GM21576 (cell line): ENCODE measurements around the gene TRAP1.
A peak's percentile ranks its signal among the peaks of the same experiment; 100 is the strongest.

ENCODE experiments used
- ATAC-seq: cut with Tn5 transposase; IDR thresholded peaks from one replicate; pipeline ENCODE4 v1.9.1; 2021; ENCODE audit warnings: mild to moderate bottlenecking, moderate library complexity; ENCODE audit not compliant: unreplicated experiment

TRAP1 gene

GRCh38 chr16:3737181-3737580, 19.9 kb upstream of the TRAP1 start:
- no peak for ATAC-seq

DNA sequence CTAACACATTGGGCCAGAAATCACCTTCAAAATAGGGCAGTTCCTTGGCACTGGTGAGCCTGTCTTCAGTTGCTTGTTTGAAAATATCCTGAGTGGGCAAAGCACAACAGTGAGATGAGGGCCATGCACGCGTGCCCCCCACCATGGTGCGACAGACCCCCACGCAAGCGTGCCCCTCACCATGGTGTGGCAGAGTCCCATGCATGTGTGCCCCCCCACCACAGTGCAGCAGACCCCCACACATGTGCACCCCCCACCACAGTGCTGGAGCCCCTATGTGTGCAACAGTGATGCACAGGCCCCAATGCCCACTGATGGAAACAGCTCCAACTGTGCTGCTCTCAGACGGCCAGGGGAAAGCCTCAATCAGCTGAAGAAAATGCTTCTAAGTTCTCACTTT, 18.8 kb upstream of the TRAP1 start:
- ATAC-seq: no peak

DNA sequence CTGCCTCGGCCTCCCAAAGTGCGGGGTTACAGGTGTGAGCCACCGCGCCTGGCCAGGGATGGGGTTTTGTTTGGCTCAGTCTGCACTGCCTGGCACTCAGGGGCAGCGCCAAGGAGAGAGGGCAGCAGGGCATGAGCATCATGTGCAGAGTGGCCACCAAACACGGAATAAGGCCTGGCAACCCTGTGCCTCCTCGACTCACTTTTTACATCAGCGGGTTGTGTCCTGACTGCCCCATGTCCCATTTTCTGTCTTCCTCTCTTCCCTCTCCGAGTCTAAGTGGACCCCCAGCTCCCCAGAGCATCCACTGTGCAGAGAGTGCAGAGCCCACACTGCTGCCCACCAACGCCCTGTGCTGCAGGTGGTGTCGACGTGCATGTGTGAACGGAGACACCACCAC, 18.2 kb upstream of the TRAP1 start:
- no peak for ATAC-seq

- no peak for ATAC-seq
These were observed 17.5 kb upstream of the TRAP1 start for GRCh38 chr16:3734758-3735221.

GRCh38 chr16:3734084-3734757, 16.9 kb upstream of the TRAP1 start:
- no peak for ATAC-seq

DNA sequence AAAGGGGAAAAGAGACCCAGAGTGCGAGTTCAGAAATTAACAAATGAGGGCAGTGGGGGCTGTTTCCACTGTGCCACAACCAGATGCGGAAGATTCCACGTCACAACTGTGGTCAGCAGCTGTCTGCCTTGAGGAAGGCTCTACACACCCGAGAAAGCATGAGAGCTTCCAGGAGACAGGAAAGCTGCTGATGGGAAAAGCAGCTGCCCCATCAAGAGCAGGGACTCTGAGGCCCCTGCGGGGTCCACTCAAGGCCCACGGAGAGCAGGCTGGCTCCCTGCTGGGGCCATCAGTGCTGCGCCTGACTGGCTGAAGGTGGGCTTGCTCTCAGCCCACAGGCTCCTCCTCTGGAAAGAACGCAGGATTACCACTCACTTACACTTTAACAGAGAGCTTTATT, 14.8 kb upstream of the TRAP1 start:
- ATAC-seq: no peak

- no peak for ATAC-seq
These were observed 14.0 kb upstream of the TRAP1 start for GRCh38 chr16:3731126-3731935.

DNA sequence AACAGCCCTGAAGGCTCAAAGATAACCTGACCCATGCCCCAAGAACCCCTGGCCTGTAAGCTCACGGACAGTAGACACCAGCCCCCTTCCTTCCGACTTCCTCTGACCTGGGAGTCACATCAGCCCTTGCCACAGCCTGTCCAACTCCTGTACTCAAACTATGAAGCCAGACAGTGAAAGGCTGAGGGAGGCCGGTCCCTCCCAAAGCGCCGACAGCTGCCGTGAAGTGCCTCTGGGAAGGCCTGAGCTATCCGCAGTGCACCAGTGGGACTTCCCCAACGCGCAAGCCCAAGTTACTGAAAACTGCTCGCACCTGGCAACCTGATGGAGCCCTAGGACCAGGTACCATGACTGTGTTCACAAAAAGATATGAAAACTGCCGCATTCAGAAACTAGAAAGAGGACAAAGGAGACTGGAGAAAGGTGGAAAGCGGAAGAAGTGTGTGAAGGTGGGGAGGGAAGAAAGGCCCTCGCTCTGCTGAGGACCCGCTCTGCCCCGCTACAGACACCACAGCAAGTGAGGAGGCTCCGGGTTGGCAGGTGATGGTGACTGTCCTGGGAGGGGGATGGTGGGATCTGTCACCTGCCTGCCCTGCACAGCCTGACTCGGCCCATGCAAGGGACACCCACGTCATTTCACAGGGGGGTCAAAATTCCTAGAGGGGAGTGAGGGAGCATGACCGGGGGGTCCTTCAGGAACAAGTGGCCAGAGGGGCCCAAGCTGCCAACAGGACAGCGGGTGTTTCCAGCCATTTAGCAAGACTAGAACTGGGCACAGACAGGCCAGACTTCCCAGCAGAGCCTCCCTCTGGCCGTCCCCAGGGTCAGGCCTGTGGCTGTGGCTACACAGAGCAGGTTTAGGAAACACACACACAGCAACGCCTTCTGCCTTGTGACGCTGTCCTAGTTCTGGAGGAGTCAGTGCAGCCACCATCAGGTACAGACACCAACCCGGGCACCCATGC, 13.1 kb upstream of the TRAP1 start:
- ATAC-seq: no peak

GRCh38 chr16:3729161-3730112, 12.1 kb upstream of the TRAP1 start:
- no peak for ATAC-seq

- ATAC-seq: no peak
These were observed 11.3 kb upstream of the TRAP1 start for GRCh38 chr16:3728424-3729160.

- ATAC-seq: no peak
These were observed 10.6 kb upstream of the TRAP1 start for GRCh38 chr16:3727806-3728381.

- ATAC-seq: no peak
These were observed 8.8 kb upstream of the TRAP1 start for GRCh38 chr16:3726021-3726687.

DNA sequence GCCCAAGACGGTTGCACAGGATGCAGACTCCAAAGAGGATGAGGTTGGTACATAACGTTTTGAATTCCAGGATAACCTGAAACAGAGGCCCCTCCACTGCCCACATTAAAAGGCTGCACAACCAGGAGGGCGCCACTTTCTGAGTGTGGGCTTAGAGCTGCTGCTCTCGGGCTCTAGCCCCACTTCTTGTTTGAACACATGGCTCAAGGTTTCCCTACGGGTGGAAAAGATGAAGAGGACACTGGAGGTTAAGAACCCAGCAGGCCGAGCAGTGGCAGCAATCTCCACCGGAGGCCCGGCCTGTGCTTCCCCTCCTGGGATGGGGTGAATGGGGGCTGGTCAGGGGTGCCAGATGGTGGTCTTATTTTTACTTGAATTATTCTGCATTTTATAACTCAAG, 8.0 kb upstream of the TRAP1 start:
- no peak for ATAC-seq

- ATAC-seq: no peak
These were observed 5.2 kb upstream of the TRAP1 start for GRCh38 chr16:3722508-3722907.

DNA sequence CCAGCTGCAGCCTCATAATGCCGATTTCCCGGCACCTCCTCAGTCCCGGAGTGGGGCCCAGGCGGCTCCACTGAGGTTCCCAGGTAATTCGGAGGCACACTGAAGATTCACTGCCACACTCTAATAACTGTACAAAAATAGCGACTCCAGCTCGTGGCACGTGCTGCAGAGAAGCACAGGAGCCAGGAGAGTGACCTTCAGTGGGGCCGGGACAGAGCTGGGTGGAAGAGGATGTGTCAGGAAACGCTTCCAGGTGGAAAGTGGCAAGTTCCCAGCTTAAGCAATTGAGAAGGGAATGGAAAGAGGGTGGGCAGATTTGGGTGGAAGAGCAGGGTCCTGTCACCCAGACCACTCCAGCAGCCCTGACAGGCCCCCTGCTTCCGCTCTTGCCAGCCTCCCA, 3.1 kb upstream of the TRAP1 start:
- ATAC-seq: no peak

DNA sequence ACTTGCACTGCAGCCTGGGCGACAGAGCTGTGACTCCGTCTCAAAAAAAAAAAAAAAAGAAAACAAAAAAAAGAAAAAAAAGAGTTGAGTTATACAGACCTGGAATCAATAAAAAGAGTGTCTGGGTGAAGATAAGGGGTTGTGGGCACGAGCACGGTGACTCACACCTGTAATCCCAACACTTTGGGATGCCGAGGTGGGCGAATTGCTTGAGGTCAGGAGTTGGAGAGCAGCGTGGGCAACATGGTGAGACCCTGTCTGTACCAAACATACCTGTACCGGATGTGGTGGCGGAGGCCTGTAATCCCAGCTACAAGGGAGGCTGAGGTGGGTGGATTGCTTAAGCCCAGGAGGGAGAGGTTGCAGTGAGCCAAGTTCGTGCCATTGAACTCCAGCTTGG, 1.3 kb upstream of the TRAP1 start:
- no peak for ATAC-seq

DNA sequence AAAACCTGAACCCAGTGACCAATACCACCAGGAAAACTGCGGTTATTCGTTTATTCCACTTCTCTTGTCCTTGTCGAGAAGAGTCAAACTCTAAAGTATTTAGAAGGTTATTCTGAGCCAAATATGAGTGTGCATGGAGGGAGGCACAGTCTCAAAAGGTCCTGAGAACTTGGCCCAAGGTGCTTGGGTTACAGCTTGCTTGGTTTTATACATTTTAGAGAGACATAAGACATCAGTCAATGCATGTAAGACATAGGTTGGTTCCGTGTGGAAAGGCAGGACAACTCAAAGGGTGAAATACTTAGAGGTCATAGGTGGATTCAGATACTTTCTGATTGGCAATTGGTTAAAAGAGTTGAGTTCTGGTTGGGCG, 681 bp upstream of the TRAP1 start:
- ATAC-seq: no peak

GRCh38 chr16:3716831-3717234, 491 bp downstream of the TRAP1 start:
- ATAC-seq: peak; percentile 24

GRCh38 chr16:3715430-3715829, 1.9 kb downstream of the TRAP1 start:
- ATAC-seq: no peak
